Embryonic facial prominence (tissue), 1 donor: ENCODE data around the gene CAPN5.

ENCODE experiments used
- DNase-seq: peaks from one replicate; pipeline ENCODE4 v3.0.0-alpha.2; 2016; ENCODE audit errors: extremely low spot score

Gene CAPN5

GRCh38 chr11:77151804-77152509, 85.2 kb downstream of the CAPN5 start:
- DNase-seq, result no peak

GRCh38 chr11:77152846-77153245, 86.1 kb downstream of the CAPN5 start:
- DNase-seq, result no peak

GRCh38 chr11:77153276-77154185, 86.8 kb downstream of the CAPN5 start:
- no peak for DNase-seq

GRCh38 chr11:77154381-77155081, 87.8 kb downstream of the CAPN5 start:
- no peak for DNase-seq

- no peak for DNase-seq
Observed at GRCh38 chr11:77155082-77155475, 88.3 kb downstream of the CAPN5 start.

- no peak for DNase-seq
Observed at GRCh38 chr11:77155556-77156130, 88.9 kb downstream of the CAPN5 start.

GRCh38 chr11:77156396-77157195, 89.8 kb downstream of the CAPN5 start:
- no peak for DNase-seq

- DNase-seq, result no peak
Observed at GRCh38 chr11:77158041-77158695, 91.4 kb downstream of the CAPN5 start.

GRCh38 chr11:77159219-77159936, 92.6 kb downstream of the CAPN5 start:
- no peak for DNase-seq

GRCh38 chr11:77159937-77160495, 93.2 kb downstream of the CAPN5 start:
- DNase-seq, result no peak

- no peak for DNase-seq
Observed at GRCh38 chr11:77163271-77163670, 96.5 kb downstream of the CAPN5 start.

- DNase-seq, result no peak
Observed at GRCh38 chr11:77165066-77165465, 98.3 kb downstream of the CAPN5 start.

GRCh38 chr11:77166021-77166420, 99.2 kb downstream of the CAPN5 start:
- no peak for DNase-seq

GRCh38 chr11:77167111-77167626, 100.4 kb downstream of the CAPN5 start:
- no peak for DNase-seq

GRCh38 chr11:77167791-77168190, 101.0 kb downstream of the CAPN5 start:
- no peak for DNase-seq

GRCh38 chr11:77170107-77170506, 103.3 kb downstream of the CAPN5 start:
- DNase-seq, result no peak

- DNase-seq, result no peak
Observed at GRCh38 chr11:77171254-77171653, 104.5 kb downstream of the CAPN5 start.

- DNase-seq, result no peak
Observed at GRCh38 chr11:77171885-77172665, 105.3 kb downstream of the CAPN5 start.

- DNase-seq, result no peak
Observed at GRCh38 chr11:77172666-77172982, 105.9 kb downstream of the CAPN5 start.
